Duodenal mucosa (tissue), 2 donors: Measurements from ENCODE around the gene SPRING1.

Experiments
- H3K27ac ChIP-seq: one replicate; pipeline ENCODE4 v1.7.0; 2013; ENCODE audit warnings: low read depth, low read length
- H3K27me3 ChIP-seq, 2 donors: one replicate each; pipeline ENCODE4 v1.7.0; 2013; ENCODE audit warnings: low read length in 2 of 2, control low read depth in 1 of 2; ENCODE audit not compliant: insufficient read depth in 2 of 2, control insufficient read depth in 1 of 2
- H3K36me3 ChIP-seq, 2 donors: one replicate each; pipeline ENCODE4 v1.7.0; 2013; ENCODE audit warnings: low read length in 2 of 2, control low read depth in 1 of 2; ENCODE audit not compliant: insufficient read depth in 2 of 2, control insufficient read depth in 1 of 2
- H3K4me1 ChIP-seq, 2 donors: one replicate each; pipeline ENCODE4 v1.7.0; 2013; ENCODE audit warnings: low read length in 2 of 2, control low read depth in 1 of 2; ENCODE audit not compliant: insufficient read depth in 2 of 2, control insufficient read depth in 1 of 2
- H3K4me3 ChIP-seq, 2 donors: one replicate each; pipeline ENCODE4 v1.7.0; 2013; ENCODE audit warnings: low read length in 2 of 2, low read depth in 1 of 2
- H3K9ac ChIP-seq, 2 donors: one replicate each; pipeline ENCODE4 v1.7.0; 2013; ENCODE audit warnings: low read length in 2 of 2, low read depth in 1 of 2
- H3K9me3 ChIP-seq, 2 donors: one replicate each; pipeline ENCODE4 v1.7.0; 2013; ENCODE audit warnings: low read length in 2 of 2, control low read depth in 1 of 2; ENCODE audit not compliant: control insufficient read depth in 1 of 2

Gene SPRING1

DNA sequence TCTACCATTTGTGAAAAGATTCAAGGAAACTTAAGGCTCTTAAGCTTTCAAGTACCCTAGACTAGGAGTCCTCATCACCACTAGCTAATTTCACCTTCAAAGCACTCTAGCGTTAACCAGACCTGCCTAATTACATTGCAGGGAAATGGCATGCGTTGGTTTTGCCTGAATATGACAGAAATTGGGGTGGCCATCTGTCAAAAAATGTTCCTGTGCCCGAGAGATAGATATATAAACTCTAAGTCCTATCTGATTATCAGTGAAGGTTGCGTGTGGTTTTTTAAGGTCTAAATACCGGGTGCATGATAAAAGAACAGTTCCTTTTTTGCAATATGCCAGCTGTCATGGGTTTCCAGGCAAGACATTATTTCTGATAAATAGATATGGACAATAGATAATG lies 48.3 kb downstream of the SPRING1 start:
- Histone ChIP-seq H3K27ac (no peak overlapping the region), H3K4me3 (no peak overlapping the region), H3K4me1 (peaks cover 13 to 23% of the 10 kb centered on the region in 2 donors), H3K9ac (no peak overlapping the region), H3K9me3 (no peaks in the 10 kb centered on the region), H3K36me3 (no peaks in the 10 kb centered on the region), H3K27me3 (peaks cover 4 to 8% of the 10 kb centered on the region in 2 donors)
